K562 (cell line): Measurements from ENCODE around the gene EIF5. TPM values are rescaled to one million over a fixed set of nuclear protein-coding genes. Genes with fewer than 3 reads are reported as not detected.

ENCODE experiments used
- AFF1 ChIP-seq, 2 experiments: fragments of 450-650 bp; IDR thresholded peaks; 2 replicates each; pipeline ENCODE4 v1.6.1; 2018; ENCODE audit warnings: mild to moderate bottlenecking in 2 of 2, low read depth in 1 of 2; ENCODE audit not compliant: partially characterized antibody in 2 of 2
- ARID2 ChIP-seq: fragments of 450-650 bp; IDR thresholded peaks from 2 replicates; pipeline ENCODE4 v1.6.1; 2017; ENCODE audit warnings: antibody characterized with exemption, mild to moderate bottlenecking
- CTCFL ChIP-seq: IDR thresholded peaks from 2 replicates; pipeline ENCODE4 v1.6.1; 2011; ENCODE audit warnings: borderline replicate concordance, low read depth, mild to moderate bottlenecking, moderate library complexity, low read length; ENCODE audit not compliant: insufficient read depth, poor library complexity, severe bottlenecking
- EGR1 ChIP-seq: fragments of 450-650 bp; conservative IDR thresholded peaks from 2 replicates; pipeline ENCODE4 v1.6.1; 2017; ENCODE audit warnings: mild to moderate bottlenecking
- MAFF ChIP-seq: IDR thresholded peaks from 2 replicates; pipeline ENCODE4 v1.6.1; 2012; ENCODE audit warnings: low read length, improper control_type of control experiment
- PCBP2 ChIP-seq: fragments of 200-400 bp; formaldehyde crosslinking; IDR thresholded peaks from 2 replicates; pipeline ENCODE4 v1.6.1; 2018; ENCODE audit warnings: low read length, low read depth, mild to moderate bottlenecking, moderate library complexity; ENCODE audit not compliant: poor library complexity, severe bottlenecking
- PYGO2 ChIP-seq: fragments of 450-650 bp; IDR thresholded peaks from 2 replicates; pipeline ENCODE4 v1.6.1; 2016; ENCODE audit warnings: mild to moderate bottlenecking, missing genetic modification characterization, moderate library complexity, missing compliant biosample characterization
- RAD21 ChIP-seq, 2 experiments: fragments of 250-450 bp in 1 of 2; fragments of 450-650 bp in 1 of 2; sonication (Bioruptor Pico) in 1 of 2; formaldehyde crosslinking in 1 of 2; IDR thresholded peaks in 1 of 2; conservative IDR thresholded peaks in 1 of 2; 2 replicates each; pipeline versions ENCODE4 v1.4.0 to v1.8.0; 2020 to 2022; ENCODE audit warnings: mild to moderate bottlenecking in 2 of 2, moderate library complexity in 1 of 2
- RB1 ChIP-seq: fragments of 450-650 bp; IDR thresholded peaks from 2 replicates; pipeline ENCODE4 v1.6.1; 2017; ENCODE audit warnings: low read depth, mild to moderate bottlenecking
- RCOR1 ChIP-seq, 2 experiments: IDR thresholded peaks; 2 replicates each; pipeline ENCODE4 v1.6.1; 2012; ENCODE audit warnings: low read depth in 2 of 2, low read length in 2 of 2, borderline replicate concordance in 1 of 2, improper control_type of control experiment in 1 of 2
- XRCC4 ChIP-seq: IDR thresholded peaks from one replicate; pipeline ENCODE4 v1.6.1; 2011; ENCODE audit not compliant: insufficient read depth, insufficient read length; ENCODE audit errors: extremely low read depth
- ZNF263 ChIP-seq: sonication (generic); formaldehyde crosslinking; IDR thresholded peaks from 2 replicates; pipeline ENCODE4 v1.8.0; 2022; ENCODE audit warnings: mild to moderate bottlenecking, missing genetic modification reagents, borderline replicate concordance
- ZNF436 ChIP-seq: fragments of 250-450, 450-650 bp; sonication (Bioruptor Pico); formaldehyde crosslinking; IDR thresholded peaks from 2 replicates; pipeline ENCODE4 v1.7.0; 2020; ENCODE audit warnings: mild to moderate bottlenecking
- polyA plus RNA-seq, 8 experiments: library from polyadenylated mRNA; depleted of rRNA in 4 of 8; stranded (reverse) in 5 of 8; unstranded in 3 of 8; fragments of >200 nt; fragmentation: Nextera tagmentation in 2 of 8; fragmentation: Illumina TruSeq in 1 of 8; extraction: Ambion mirVana in 2 of 8; extraction: Trizol in 1 of 8; gene quantifications; 2 replicates each; pipeline versions ENCODE4 v1.2.1 to v1.2.3, GENCODE V29; 2011 to 2014; ENCODE audit warnings: inconsistent platforms in 1 of 8, missing spikeins in 1 of 8
- total RNA-seq, 7 experiments: library from RNA; depleted of rRNA in 6 of 7; stranded (reverse); fragments of >200 nt in 6 of 7; fragmentation: Illumina TruSeq in 2 of 7; extraction: Trizol in 2 of 7; gene quantifications; 2 replicates each; pipeline versions ENCODE4 v1.2.1 to v1.2.3, GENCODE V29; 2011 to 2021; ENCODE audit warnings: low replicate concordance in 1 of 7

EIF5 gene
- total and polyA plus RNA-seq, 9 of the 15 experiments (the other 6 are each of a cell fraction or from before 2014, with no cell fraction given): 92.7 to 442 (median 190) TPM

DNA sequence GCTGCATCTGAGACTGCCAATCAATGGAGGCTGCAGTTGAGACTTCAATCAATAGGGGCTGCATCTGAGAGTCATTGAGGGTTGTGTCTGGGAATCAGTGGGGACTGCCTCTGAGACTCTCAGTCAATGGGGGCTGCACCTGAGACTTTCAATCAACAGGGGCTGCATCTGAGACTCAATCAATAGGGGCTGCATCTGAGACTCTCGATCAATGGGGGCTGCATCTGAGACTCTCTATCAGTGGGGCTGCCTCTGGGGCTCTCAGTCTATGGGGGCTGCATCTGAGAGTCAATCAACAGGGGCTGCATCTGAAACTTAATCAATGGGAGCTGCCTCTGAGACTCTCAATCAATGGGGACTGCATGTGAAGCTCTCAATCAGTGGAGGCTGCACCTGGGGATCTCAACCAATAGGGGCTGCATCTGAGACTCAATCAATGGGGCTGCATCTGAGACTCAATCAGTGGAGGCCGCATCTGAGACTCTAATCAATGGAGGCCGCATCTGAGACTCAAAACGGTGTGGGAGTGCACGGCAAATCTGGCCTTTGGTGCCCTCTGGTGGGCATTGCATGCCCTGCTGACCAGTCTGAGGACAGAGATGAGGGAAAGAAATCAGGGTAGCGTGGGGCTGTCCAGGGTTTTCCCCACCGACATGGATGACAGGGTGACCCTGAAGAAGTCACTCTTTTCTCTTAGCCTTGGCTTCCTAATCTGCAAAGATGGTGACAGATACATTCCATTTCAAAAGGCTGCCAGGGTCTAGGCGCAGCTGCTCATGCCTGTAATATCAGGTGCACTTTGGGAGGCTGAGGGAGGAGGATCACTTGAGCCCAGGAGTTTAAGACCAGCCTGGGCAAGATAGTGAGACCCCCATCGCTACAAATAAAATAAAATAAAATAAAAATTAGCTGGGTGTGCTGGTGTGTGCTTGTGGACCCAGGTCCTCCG, 41.3 kb upstream of the EIF5 start (continued):
- TF ChIP-seq CTCFL (no peak), RCOR1 (IDR thresholded peaks at IDR 0.05; ENCODE audit: borderline replicate concordance in 1 of 2, low read depth in 2 of 2, low read length in 2 of 2) (peak in 1 of 2 experiments; percentile 30; a peak in 1 of 4 replicates), MAFF (no peak), PYGO2 (tag) (no peak), ZNF263 (peak; percentile 23; the same call in 1 of the 2 replicates), RAD21 (CRISPR knock-in tag; conservative IDR thresholded peaks at IDR 0.05 in 1 of 2, IDR thresholded peaks at IDR 0.05 in 1 of 2) (peak; percentile 86 to 96), XRCC4 (no peak), EGR1 (peak; percentile 36; the same call in 1 of the 2 replicates), ARID2 (peak; percentile 74), PCBP2 (no peak), ZNF436 (CRISPR knock-in tag) (no peak), RB1 (0 out of 2 replicates have a peak, but pooled peaks have one; percentile 27), AFF1 (IDR thresholded peaks at IDR 0.05; ENCODE audit: low read depth in 1 of 2, partially characterized antibody in 2 of 2) (no peak)
